ENCODE measurements around the gene OFD1. TPM values are rescaled to one million over a fixed set of nuclear protein-coding genes. Genes with fewer than 3 reads are reported as not detected.

OFD1 gene
- total RNA-seq, 2 donors from 2014 or later: 25.9 to 29.7 TPM

- peak; percentile 77 for TF ChIP-seq CTCF (conservative IDR thresholded peaks at IDR 0.05)
- Histone ChIP-seq H3K36me3 (ENCODE audit: control insufficient read depth, insufficient read depth, low read length) (peaks cover 59% of the 10 kb centered on the region), H3K9ac (ENCODE audit: extremely low read depth, low read length, poor library complexity, severe bottlenecking) (no peak overlapping the region), H3K4me1 (ENCODE audit: control insufficient read depth, insufficient read depth, low read length) (peaks cover 3% of the 10 kb centered on the region), H3K27ac (ENCODE audit: low read depth, low read length) (no peak overlapping the region), H3K27me3 (ENCODE audit: control insufficient read depth, insufficient read depth, low read length, poor library complexity, severe bottlenecking) (no peaks in the 10 kb centered on the region), H3K9me3 (ENCODE audit: control insufficient read depth, low read length) (no peaks in the 10 kb centered on the region), H3K4me3 (ENCODE audit: low read length) (no peak overlapping the region)
- Mint-ChIP-seq H3K36me3 (ENCODE audit: low read depth) (peaks cover 46% of the 10 kb centered on the region), H3K4me3 (no peak overlapping the region), H3K27ac (no peak overlapping the region), H3K4me1 (peaks cover under 1% of the 10 kb centered on the region), H3K9me3 (peaks cover 40% of the 10 kb centered on the region), H3K27me3 (ENCODE audit: insufficient read depth) (no peaks in the 10 kb centered on the region)
- no peak for DNase-seq
Observed at GRCh38 chrX:13750204-13750603, 15.7 kb downstream of the OFD1 start.

- Histone ChIP-seq H3K9me3 (ENCODE audit: control insufficient read depth, low read length) (no peaks in the 10 kb centered on the region), H3K4me1 (ENCODE audit: control insufficient read depth, insufficient read depth, low read length) (peaks cover 3% of the 10 kb centered on the region), H3K4me3 (ENCODE audit: low read length) (no peak overlapping the region), H3K27ac (ENCODE audit: low read depth, low read length) (no peak overlapping the region), H3K27me3 (ENCODE audit: control insufficient read depth, insufficient read depth, low read length, poor library complexity, severe bottlenecking) (no peaks in the 10 kb centered on the region), H3K36me3 (ENCODE audit: control insufficient read depth, insufficient read depth, low read length) (peaks cover 55% of the 10 kb centered on the region), H3K9ac (ENCODE audit: extremely low read depth, low read length, poor library complexity, severe bottlenecking) (no peak overlapping the region)
- H3K4me1 Mint-ChIP-seq: peaks cover 5% of the 10 kb centered on the region
- H3K27me3 Mint-ChIP-seq (ENCODE audit: insufficient read depth): no peaks in the 10 kb centered on the region
- DNase-seq: no peak
- H3K36me3 Mint-ChIP-seq (ENCODE audit: low read depth): peaks cover 42% of the 10 kb centered on the region
- H3K9me3 Mint-ChIP-seq: peaks cover 40% of the 10 kb centered on the region
- no peak overlapping the region for H3K27ac Mint-ChIP-seq
- no peak overlapping the region for H3K4me3 Mint-ChIP-seq
- no peak for TF ChIP-seq CTCF (conservative IDR thresholded peaks at IDR 0.05)
Observed at GRCh38 chrX:13750812-13751211, 16.3 kb downstream of the OFD1 start.

- Mint-ChIP-seq H3K9me3 (peaks cover 36% of the 10 kb centered on the region), H3K4me3 (no peak overlapping the region), H3K27ac (no peak overlapping the region), H3K27me3 (ENCODE audit: insufficient read depth) (no peaks in the 10 kb centered on the region), H3K36me3 (ENCODE audit: low read depth) (peaks cover 37% of the 10 kb centered on the region), H3K4me1 (peaks cover 9% of the 10 kb centered on the region)
- Histone ChIP-seq H3K4me3 (ENCODE audit: low read length) (no peak overlapping the region), H3K27me3 (ENCODE audit: control insufficient read depth, insufficient read depth, low read length, poor library complexity, severe bottlenecking) (no peaks in the 10 kb centered on the region), H3K36me3 (ENCODE audit: control insufficient read depth, insufficient read depth, low read length) (peaks cover 51% of the 10 kb centered on the region), H3K9ac (ENCODE audit: extremely low read depth, low read length, poor library complexity, severe bottlenecking) (no peak overlapping the region), H3K9me3 (ENCODE audit: control insufficient read depth, low read length) (no peaks in the 10 kb centered on the region), H3K27ac (ENCODE audit: low read depth, low read length) (no peak overlapping the region), H3K4me1 (ENCODE audit: control insufficient read depth, insufficient read depth, low read length) (peaks cover 3% of the 10 kb centered on the region)
- no peak for TF ChIP-seq CTCF (conservative IDR thresholded peaks at IDR 0.05)
- WGBS, 2 experiments (ENCODE audit: insufficient coverage in 1 of 2, insufficient read length in 1 of 2): 93% methylated on average over 2 of the region's 3 CpGs; no CpG with 5 or more reads in 1 of the 2 experiments
- DNase-seq: no peak
Observed at GRCh38 chrX:13752141-13752540, 17.6 kb downstream of the OFD1 start.

All from endodermal cell (in vitro differentiated cells).